ENCODE measurements around the gene ATG3.

Gene ATG3

DNA sequence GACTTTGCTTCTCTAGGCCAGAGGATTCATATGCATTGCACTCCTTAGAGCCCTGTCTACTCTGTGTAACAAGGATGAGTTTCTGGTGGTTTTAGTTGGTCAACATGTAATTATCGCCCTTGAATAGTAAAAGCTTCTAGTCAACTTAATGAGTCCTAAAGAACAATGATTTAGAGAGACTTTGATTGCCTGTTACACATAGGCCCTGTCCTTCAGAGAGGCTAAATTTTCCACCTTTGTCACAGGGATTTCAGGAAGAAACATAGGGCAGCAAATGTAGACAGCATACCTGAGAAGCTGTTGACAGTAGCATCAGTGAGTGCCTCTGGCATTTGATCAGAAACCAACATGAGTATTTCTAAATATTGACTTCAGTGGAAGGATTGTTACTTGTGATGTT lies 69.6 kb downstream of the ATG3 start:
- in situ Hi-C loops (cut with HindIII; ENCODE audit: low sequenced_read_pairs): no loop called here
- TF ChIP-seq, protein P1, sequence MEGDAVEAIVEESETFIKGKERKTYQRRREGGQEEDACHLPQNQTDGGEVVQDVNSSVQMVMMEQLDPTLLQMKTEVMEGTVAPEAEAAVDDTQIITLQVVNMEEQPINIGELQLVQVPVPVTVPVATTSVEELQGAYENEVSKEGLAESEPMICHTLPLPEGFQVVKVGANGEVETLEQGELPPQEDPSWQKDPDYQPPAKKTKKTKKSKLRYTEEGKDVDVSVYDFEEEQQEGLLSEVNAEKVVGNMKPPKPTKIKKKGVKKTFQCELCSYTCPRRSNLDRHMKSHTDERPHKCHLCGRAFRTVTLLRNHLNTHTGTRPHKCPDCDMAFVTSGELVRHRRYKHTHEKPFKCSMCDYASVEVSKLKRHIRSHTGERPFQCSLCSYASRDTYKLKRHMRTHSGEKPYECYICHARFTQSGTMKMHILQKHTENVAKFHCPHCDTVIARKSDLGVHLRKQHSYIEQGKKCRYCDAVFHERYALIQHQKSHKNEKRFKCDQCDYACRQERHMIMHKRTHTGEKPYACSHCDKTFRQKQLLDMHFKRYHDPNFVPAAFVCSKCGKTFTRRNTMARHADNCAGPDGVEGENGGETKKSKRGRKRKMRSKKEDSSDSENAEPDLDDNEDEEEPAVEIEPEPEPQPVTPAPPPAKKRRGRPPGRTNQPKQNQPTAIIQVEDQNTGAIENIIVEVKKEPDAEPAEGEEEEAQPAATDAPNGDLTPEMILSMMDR (IDR thresholded peaks at IDR 0.05; ENCODE audit: low read depth, low read length): no peak
- no peak overlapping the region for H3K4me3 ChIP-seq (ENCODE audit: low read depth, low read length)
- DNase-seq (ENCODE audit: low read depth, low spot score): no peak

DNA sequence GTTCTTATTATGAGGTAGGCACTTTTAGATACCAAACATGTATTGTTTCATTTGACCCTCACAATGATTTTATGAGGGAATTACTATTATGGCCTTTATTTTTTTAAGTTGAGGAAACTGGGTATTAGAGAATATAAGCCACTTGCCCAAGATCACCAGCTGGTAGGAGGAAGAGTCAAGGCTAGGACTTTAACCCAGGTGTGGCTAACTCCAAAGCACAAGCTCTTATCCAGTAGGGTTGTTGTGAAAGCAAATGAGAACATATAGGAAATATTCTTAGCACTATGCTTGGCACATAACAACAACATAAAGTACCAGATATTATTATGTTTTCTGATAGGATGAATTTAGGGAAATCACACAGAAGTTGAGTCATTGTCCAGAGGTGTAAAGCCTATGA lies 70.4 kb downstream of the ATG3 start:
- H3K4me3 ChIP-seq (ENCODE audit: low read depth, low read length): no peak overlapping the region
- in situ Hi-C loops (cut with HindIII; ENCODE audit: low sequenced_read_pairs): no loop called here
- DNase-seq (ENCODE audit: low read depth, low spot score): no peak
- TF ChIP-seq, protein P1 (IDR thresholded peaks at IDR 0.05; ENCODE audit: low read depth, low read length): no peak

DNA sequence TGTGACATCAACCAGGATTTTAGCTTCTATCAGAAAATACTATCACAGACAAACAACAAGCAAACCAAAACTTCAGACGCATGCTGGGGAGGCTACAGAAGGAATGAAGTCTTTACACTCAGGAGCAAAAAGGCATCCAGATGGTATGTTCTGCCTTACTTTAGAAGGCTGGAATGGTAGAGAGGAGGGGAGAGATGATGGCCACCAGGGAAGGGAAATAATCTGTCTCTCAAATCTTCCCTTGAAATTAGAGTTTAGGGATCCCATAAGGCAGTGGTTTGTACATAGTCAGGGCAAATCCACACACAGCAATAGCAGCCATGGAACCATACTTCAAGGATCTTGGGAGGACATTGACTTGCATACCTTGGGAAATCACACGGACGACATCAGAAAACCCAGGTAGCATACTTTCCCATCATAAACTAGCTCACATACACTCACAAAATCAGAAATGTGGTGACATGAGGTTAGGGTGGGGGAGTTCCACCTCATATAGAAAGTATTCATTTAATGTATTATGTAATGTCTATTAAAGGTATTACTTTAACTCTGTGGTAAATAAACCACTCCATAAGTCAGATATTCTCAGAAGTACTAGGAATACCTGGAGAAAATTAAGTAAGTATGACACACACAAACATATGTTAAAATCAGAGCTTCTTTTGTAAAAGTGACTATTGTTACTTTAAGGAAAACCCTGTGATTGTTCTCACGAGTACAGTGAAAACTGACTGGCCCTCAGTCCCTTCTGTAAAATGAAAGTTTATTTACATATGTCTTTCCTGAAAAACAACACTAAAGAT lies 71.9 kb downstream of the ATG3 start:
- no peak overlapping the region for H3K4me3 ChIP-seq (ENCODE audit: low read depth, low read length)
- in situ Hi-C loops (cut with HindIII; ENCODE audit: low sequenced_read_pairs): no loop called here
- DNase-seq (ENCODE audit: low read depth, low spot score): no peak
- TF ChIP-seq, protein P1 (IDR thresholded peaks at IDR 0.05; ENCODE audit: low read depth, low read length): no peak

DNA sequence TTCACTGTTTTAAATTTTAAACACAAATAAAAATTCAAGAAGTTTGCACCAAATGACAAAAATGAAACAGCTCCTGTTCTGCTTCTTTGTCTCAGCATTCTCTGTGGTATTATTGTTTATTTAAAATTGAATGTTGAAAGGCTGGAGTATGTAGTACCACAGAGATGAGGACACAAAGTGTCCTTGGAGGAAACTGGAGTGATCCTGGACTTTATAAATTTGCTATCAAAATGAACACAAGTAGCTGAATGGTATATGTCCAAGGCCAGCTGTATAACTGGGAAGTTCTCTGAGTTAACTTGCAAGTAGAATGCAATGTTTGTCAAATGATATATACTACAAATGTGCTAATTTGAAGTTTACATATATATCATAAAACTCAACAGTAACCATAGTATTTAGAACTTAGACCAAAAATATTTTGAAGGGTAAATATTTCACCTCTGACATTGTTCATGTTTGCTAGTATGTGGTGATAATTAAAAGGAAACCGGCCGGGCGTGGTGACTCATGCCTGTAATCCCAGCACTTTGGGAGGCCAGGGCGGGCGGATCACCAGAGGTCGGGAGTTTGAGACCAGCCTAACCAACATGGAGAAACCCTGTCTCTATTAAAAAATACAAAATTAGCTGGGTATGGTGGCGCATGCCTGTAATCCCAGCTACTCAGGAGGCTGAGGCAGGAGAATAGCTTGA lies 74.8 kb downstream of the ATG3 start:
- no peak overlapping the region for H3K4me3 ChIP-seq (ENCODE audit: low read depth, low read length)
- in situ Hi-C loops (cut with HindIII; ENCODE audit: low sequenced_read_pairs): no loop called here
- DNase-seq (ENCODE audit: low read depth, low spot score): peak; percentile 41
- TF ChIP-seq, protein P1 (IDR thresholded peaks at IDR 0.05; ENCODE audit: low read depth, low read length): no peak

DNA sequence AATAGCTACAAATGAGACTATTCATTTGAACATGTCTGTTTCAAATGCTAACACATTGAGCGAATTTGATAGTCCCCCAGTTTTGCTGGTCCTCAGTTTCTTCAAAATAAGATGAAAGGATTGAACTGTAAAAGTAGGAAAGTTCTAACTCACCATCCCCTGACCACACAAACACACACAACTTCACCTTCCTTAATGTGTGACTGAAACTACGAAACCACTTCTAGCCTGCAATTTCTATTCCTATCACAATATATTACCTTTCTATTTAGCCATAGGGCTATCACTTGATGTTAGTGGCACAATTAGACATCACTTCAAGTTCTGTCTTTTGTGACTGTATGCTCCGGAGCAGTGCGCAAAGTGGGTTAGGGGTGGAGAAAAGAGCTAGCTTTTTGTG lies 77.4 kb downstream of the ATG3 start:
- no peak for DNase-seq (ENCODE audit: low read depth, low spot score)
- H3K4me3 ChIP-seq (ENCODE audit: low read depth, low read length): no peak overlapping the region
- TF ChIP-seq, protein P1 (IDR thresholded peaks at IDR 0.05; ENCODE audit: low read depth, low read length): no peak
- in situ Hi-C loops (cut with HindIII; ENCODE audit: low sequenced_read_pairs): no loop called here

DNA sequence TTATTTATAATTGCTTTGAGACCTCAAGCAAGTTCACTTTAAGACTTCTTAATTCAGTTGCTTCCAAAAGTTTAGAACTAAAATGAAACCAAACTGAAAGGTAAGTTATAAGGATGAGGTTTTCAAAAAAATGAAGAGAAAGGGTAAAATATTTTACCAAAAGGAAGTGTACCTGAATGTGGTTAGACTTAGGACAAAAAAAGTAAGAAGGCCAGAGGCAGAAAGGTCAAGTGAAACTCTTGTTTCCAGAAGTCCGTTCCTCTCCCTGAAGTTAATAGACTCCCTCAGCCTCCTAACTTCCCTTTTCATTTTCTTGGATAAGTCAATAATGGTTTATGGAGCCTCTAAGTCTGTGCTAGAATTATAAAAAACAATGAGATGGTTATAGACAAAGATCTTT lies 79.1 kb downstream of the ATG3 start:
- TF ChIP-seq, protein P1 (IDR thresholded peaks at IDR 0.05; ENCODE audit: low read depth, low read length): no peak
- no peak for DNase-seq (ENCODE audit: low read depth, low spot score)
- no peak overlapping the region for H3K4me3 ChIP-seq (ENCODE audit: low read depth, low read length)
- in situ Hi-C loops (cut with HindIII; ENCODE audit: low sequenced_read_pairs): no loop called here
